Osteoblast (primary cell): Measurements from ENCODE around the gene LTBP1. TPM values are rescaled to one million over a fixed set of nuclear protein-coding genes. Genes with fewer than 3 reads are reported as not detected.

Experiments used
- DNase-seq: peaks from one replicate; pipeline ENCODE4 v3.0.0; 2011; ENCODE audit warnings: low spot score, mixed read lengths; ENCODE audit not compliant: insufficient read length; ENCODE audit errors: missing footprints
- H2AFZ ChIP-seq: 2 replicates; pipeline ENCODE4 v1.6.0; 2011; ENCODE audit warnings: mild to moderate bottlenecking, low read length
- H3K27ac ChIP-seq: 2 replicates; pipeline ENCODE4 v1.5.1; 2011; ENCODE audit warnings: mild to moderate bottlenecking, low read depth, low read length, moderate library complexity
- H3K27me3 ChIP-seq: 2 replicates; pipeline ENCODE4 v1.6.0; 2012; ENCODE audit warnings: mild to moderate bottlenecking, control low read depth, inconsistent platforms, low read length, moderate library complexity; ENCODE audit not compliant: insufficient read depth
- H3K36me3 ChIP-seq: 2 replicates; pipeline ENCODE4 v1.5.1; 2011; ENCODE audit warnings: mild to moderate bottlenecking, low read length, control low read depth, moderate library complexity; ENCODE audit not compliant: insufficient read depth
- H3K4me1 ChIP-seq: 2 replicates; pipeline ENCODE4 v1.5.1; 2011; ENCODE audit warnings: mild to moderate bottlenecking, low read length, control low read depth, moderate library complexity; ENCODE audit not compliant: insufficient read depth
- H3K4me2 ChIP-seq: 2 replicates; pipeline ENCODE4 v1.6.0; 2011; ENCODE audit warnings: mild to moderate bottlenecking, low read length; ENCODE audit not compliant: insufficient read depth
- H3K4me3 ChIP-seq: fragments of 200-600 bp; sonication (generic); 3 replicates; pipeline ENCODE4 v1.5.1; 2012; ENCODE audit warnings: mild to moderate bottlenecking, low read length, inconsistent platforms; ENCODE audit not compliant: insufficient read depth
- H3K79me2 ChIP-seq: 2 replicates; pipeline ENCODE4 v1.6.0; 2012; ENCODE audit warnings: mild to moderate bottlenecking, low read length, control low read depth, inconsistent platforms; ENCODE audit not compliant: insufficient read depth
- H3K9me3 ChIP-seq: 2 replicates; pipeline ENCODE4 v1.5.1; 2011; ENCODE audit warnings: low read depth, low read length, control low read depth
- H4K20me1 ChIP-seq: 2 replicates; pipeline ENCODE4 v1.6.0; 2012; ENCODE audit warnings: mild to moderate bottlenecking, low read length, control low read depth; ENCODE audit not compliant: insufficient read depth
- total RNA-seq: library from RNA; depleted of rRNA; stranded (reverse); fragments of >200 nt; gene quantifications from 2 replicates; pipeline ENCODE4 v1.2.3, GENCODE V29; 2012
- TF ChIP-seq, protein P1 (sequence below): IDR thresholded peaks from 2 replicates; pipeline ENCODE4 v1.5.1; 2011; ENCODE audit warnings: mild to moderate bottlenecking, low read depth, low read length, moderate library complexity; ENCODE audit errors: extremely low read depth

The LTBP1 gene
- total RNA-seq, 1 donor, result 224 TPM

DNA sequence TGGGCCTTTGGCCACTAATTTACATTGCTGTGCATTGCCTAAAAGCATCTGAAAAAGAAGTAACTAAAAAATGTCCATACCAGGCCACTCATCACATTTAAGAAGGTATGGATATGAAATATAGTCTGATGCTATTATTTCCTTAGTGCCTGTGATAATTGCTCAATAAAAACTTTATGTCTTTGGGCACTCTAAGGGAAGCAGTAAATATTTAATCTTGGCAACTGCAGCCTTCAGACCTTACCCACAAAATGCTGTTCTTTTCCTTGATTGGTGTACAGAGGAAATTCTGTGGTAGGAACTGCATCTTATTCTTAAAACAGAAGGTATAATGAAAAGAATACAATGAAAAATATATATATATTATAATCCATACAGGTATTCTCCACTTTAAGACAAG is 403.9 kb downstream of the LTBP1 start:
- Histone ChIP-seq H3K27me3 (no peaks in the 10 kb centered on the region), H2AFZ (no peak overlapping the region), H3K4me3 (no peak overlapping the region), H3K79me2 (no peaks in the 10 kb centered on the region), H3K36me3 (peaks cover 41% of the 10 kb centered on the region), H3K9me3 (no peaks in the 10 kb centered on the region), H3K4me1 (peaks cover 9% of the 10 kb centered on the region), H3K27ac (no peak overlapping the region), H4K20me1 (no peaks in the 10 kb centered on the region), H3K4me2 (no peak overlapping the region)
- DNase-seq, result no peak
- TF ChIP-seq, protein P1, sequence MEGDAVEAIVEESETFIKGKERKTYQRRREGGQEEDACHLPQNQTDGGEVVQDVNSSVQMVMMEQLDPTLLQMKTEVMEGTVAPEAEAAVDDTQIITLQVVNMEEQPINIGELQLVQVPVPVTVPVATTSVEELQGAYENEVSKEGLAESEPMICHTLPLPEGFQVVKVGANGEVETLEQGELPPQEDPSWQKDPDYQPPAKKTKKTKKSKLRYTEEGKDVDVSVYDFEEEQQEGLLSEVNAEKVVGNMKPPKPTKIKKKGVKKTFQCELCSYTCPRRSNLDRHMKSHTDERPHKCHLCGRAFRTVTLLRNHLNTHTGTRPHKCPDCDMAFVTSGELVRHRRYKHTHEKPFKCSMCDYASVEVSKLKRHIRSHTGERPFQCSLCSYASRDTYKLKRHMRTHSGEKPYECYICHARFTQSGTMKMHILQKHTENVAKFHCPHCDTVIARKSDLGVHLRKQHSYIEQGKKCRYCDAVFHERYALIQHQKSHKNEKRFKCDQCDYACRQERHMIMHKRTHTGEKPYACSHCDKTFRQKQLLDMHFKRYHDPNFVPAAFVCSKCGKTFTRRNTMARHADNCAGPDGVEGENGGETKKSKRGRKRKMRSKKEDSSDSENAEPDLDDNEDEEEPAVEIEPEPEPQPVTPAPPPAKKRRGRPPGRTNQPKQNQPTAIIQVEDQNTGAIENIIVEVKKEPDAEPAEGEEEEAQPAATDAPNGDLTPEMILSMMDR, result no peak

DNA sequence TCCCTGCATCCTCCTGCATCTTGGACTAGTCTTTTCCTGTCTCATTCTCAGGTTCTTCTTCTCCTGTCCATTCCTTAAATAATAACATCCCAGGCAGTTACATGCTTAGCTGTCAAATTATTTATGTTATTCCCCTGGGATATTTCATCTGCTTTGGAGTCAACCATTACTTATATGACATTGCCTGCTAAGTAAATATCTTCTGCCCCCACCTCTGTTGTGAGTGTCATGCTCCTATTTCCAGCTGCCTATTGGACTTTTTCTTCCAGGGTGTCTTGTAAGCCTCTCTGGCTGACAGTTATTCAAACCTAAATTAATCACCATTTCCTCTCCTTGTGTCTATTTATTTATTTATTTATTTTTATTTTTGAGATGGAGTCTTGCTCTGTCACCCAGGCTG is 405.0 kb downstream of the LTBP1 start:
- no peak for DNase-seq
- TF ChIP-seq, protein P1, result no peak
- peaks cover 50% of the 10 kb centered on the region for H3K36me3 ChIP-seq

DNA sequence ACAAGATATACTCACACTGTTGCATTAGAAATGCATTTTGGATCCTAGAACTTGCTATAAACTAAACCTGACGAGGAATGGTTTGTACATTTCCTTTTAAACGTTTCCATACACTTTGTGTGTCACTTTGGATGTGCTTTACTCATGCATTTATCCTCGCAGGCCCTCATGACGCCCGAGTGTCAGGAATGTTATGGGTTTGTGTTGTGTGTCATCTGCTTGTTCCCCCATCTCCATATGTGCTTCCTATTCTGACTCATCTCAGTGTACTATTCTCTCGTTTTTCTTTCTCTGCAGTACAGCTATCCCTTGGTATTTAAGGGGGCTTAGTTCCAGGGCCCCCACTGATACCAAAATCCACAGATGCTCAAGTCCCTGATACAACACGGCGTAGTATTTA is 408.2 kb downstream of the LTBP1 start:
- Histone ChIP-seq H3K4me1 (peaks cover 9% of the 10 kb centered on the region), H3K4me2 (no peak overlapping the region), H3K36me3 (peaks cover 30% of the 10 kb centered on the region), H3K9me3 (peaks cover 4% of the 10 kb centered on the region), H3K27me3 (no peaks in the 10 kb centered on the region), H3K79me2 (no peaks in the 10 kb centered on the region), H3K4me3 (no peak overlapping the region), H3K27ac (peak overlapping the region; percentile 81), H4K20me1 (no peaks in the 10 kb centered on the region), H2AFZ (no peak overlapping the region)
- peak; percentile 64 for DNase-seq
- TF ChIP-seq, protein P1, result no peak

More for the DNA sequence above, 405.0 kb downstream of the LTBP1 start:
- no peak overlapping the region for H2AFZ ChIP-seq
- no peak overlapping the region for H3K27ac ChIP-seq
- no peaks in the 10 kb centered on the region for H4K20me1 ChIP-seq
- H3K79me2 ChIP-seq, result no peaks in the 10 kb centered on the region
- peaks cover 4% of the 10 kb centered on the region for H3K9me3 ChIP-seq
- no peaks in the 10 kb centered on the region for H3K27me3 ChIP-seq
- peaks cover 9% of the 10 kb centered on the region for H3K4me1 ChIP-seq
- no peak overlapping the region for H3K4me2 ChIP-seq
- no peak overlapping the region for H3K4me3 ChIP-seq

DNA sequence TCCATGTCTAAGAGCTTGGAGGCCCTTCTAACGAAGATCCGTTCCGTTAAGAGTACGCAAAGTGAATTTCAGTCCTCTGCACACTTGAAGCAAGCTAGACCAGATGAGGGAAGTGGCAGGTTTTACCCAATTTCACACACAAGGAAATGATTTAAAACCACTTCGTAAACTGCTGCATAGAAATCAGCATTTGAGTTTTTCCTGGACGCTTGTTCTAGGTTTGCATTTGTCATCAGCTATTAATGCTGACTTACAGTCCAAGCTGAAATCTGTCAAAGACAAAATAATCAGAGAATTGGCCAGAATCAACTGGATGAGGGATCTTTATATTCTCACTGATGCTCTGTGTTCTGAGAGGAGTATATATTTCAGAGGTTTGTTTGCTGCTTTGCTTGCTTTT is 412.1 kb downstream of the LTBP1 start:
- TF ChIP-seq, protein P1, result no peak
- no peaks in the 10 kb centered on the region for H4K20me1 ChIP-seq
- no peaks in the 10 kb centered on the region for H3K27me3 ChIP-seq
- no peak overlapping the region for H2AFZ ChIP-seq
- H3K36me3 ChIP-seq, result peaks cover 26% of the 10 kb centered on the region
- H3K27ac ChIP-seq, result no peak overlapping the region
- H3K79me2 ChIP-seq, result no peaks in the 10 kb centered on the region
- peaks cover 16% of the 10 kb centered on the region for H3K4me1 ChIP-seq
- no peak for DNase-seq
- peaks cover 4% of the 10 kb centered on the region for H3K9me3 ChIP-seq
- H3K4me2 ChIP-seq, result no peak overlapping the region
- H3K4me3 ChIP-seq, result no peak overlapping the region
